ENCODE data around the gene CLEC2A. TPM values are rescaled to one million over a fixed set of nuclear protein-coding genes. Genes with fewer than 3 reads are reported as not detected.

Gene CLEC2A
- total RNA-seq, 1 experiment from 2014 or later, result 0.87 TPM

- Histone ChIP-seq H2BK12ac (ENCODE audit: insufficient read length, low read depth, low read length) (no peak overlapping the region), H3K56ac (ENCODE audit: insufficient read length, low read depth, low read length) (no peak overlapping the region), H3K27me3 (ENCODE audit: insufficient read depth, low read length) (no peaks in the 10 kb centered on the region), H4K91ac (ENCODE audit: insufficient read length, low read depth, low read length) (no peak overlapping the region), H3K4me1 (ENCODE audit: insufficient read depth, low read length) (no peaks in the 10 kb centered on the region), H2AFZ (ENCODE audit: low read length) (no peak overlapping the region), H4K8ac (replicated peaks; ENCODE audit: insufficient read length, low read depth, low read length) (no peak overlapping the region), H4K5ac (ENCODE audit: insufficient read length, low read depth, low read length) (no peak overlapping the region), H3K79me2 (ENCODE audit: insufficient read depth, low read length) (no peaks in the 10 kb centered on the region), H3K27ac (ENCODE audit: insufficient read length, low read depth, low read length) (no peak overlapping the region), H3K23me2 (ENCODE audit: insufficient read length, low read depth, low read length, poor library complexity, severe bottlenecking) (no peaks in the 10 kb centered on the region), H2BK15ac (ENCODE audit: low read depth, low read length) (no peak overlapping the region), H3K14ac (ENCODE audit: insufficient read depth, low read length) (no peak overlapping the region), H3K4me2 (ENCODE audit: insufficient read depth, insufficient read length, low read length) (no peak overlapping the region), H2BK120ac (ENCODE audit: low read depth, low read length, poor library complexity, severe bottlenecking) (no peak overlapping the region), H4K20me1 (ENCODE audit: control insufficient read depth, insufficient read depth, insufficient read length) (no peaks in the 10 kb centered on the region), H2BK5ac (ENCODE audit: insufficient read length, low read length) (no peak overlapping the region), H2BK20ac (ENCODE audit: low read depth, low read length, poor library complexity, severe bottlenecking) (no peak overlapping the region), H3K4ac (ENCODE audit: low read depth, low read length) (no peak overlapping the region), H3K9me3 (ENCODE audit: control insufficient read depth, low read depth, low read length) (peaks cover 13% of the 10 kb centered on the region), H2AK5ac (ENCODE audit: insufficient read length, low read length) (no peak overlapping the region), H3K9ac (ENCODE audit: extremely low read depth, insufficient read length, low read length) (no peak overlapping the region), H3K18ac (ENCODE audit: insufficient read length, low read depth, low read length) (no peak overlapping the region), H3K79me1 (ENCODE audit: insufficient read depth, low read depth, low read length, poor library complexity, severe bottlenecking) (no peaks in the 10 kb centered on the region), H3T11ph (ENCODE audit: low read length) (no peak overlapping the region), H3K23ac (ENCODE audit: insufficient read length, low read depth, low read length) (no peak overlapping the region)
- peak overlapping the region in 1 of 3 experiments; percentile 70; a peak in 1 of 7 replicates for H3K27ac Mint-ChIP-seq
- H3K36me3 Mint-ChIP-seq (ENCODE audit: insufficient read depth in 1 of 3, low read depth in 3 of 3), result peaks cover 20 to 39% (median 38%) of the 10 kb centered on the region in 3 experiments
- no peaks in the 10 kb centered on the region for H3K4me1 Mint-ChIP-seq
- no peak overlapping the region for H3K4me3 Mint-ChIP-seq
- 0 out of 2 replicates have a peak, but pooled peaks cover 2% of the 10 kb centered on the region for H3K27me3 Mint-ChIP-seq (ENCODE audit: low read depth)
- no peak for DNase-seq
- TF ChIP-seq CTCF (conservative IDR thresholded peaks at IDR 0.05), result no peak
- H3K9me3 Mint-ChIP-seq, result peaks cover 33 to 43% of the 10 kb centered on the region in 2 experiments
These were observed 20.5 kb downstream of the CLEC2A start for GRCh38 chr12:9911708-9912107.

All from H9 (cell line).